NCI-H345 (cell line): ENCODE data around the gene TMEM38A.
"Not testable (repeated sequence)": the region's sequence is repeated elsewhere in the genome, so short reads cannot be mapped to it uniquely, and the experiment has no call there.

ENCODE experiments used
- DNase-seq: peaks from one replicate; lab custom pipeline; 2025; lab: John Stamatoyannopoulos, UW

Gene TMEM38A

GRCh38 chr19:16637535-16637934 is 23.4 kb upstream of the TMEM38A start:
- DNase-seq, result no peak

GRCh38 chr19:16638666-16639065 is 22.3 kb upstream of the TMEM38A start:
- no peak for DNase-seq

GRCh38 chr19:16640951-16641350 is 20.0 kb upstream of the TMEM38A start:
- DNase-seq, result no peak

DNA sequence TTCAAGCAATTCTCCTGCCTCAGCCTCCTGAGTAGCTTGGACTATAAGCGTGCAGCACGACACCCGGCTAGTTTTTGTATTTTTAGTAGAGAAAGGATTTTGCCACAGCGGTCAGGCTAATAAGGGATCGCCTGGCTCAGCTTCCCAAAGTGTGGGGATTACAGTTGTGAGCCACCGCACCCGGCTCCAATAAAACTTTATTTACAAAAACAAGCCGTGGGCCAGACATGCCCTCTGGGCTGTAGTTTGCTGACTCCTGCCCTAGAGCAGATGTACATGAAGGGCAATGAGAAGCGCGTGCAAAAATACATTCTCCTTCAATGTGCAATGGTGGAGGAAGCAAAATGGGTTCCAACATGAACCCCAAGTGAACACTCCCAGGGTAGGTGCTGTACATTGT is 19.2 kb upstream of the TMEM38A start:
- no peak for DNase-seq

GRCh38 chr19:16645140-16645539 is 15.8 kb upstream of the TMEM38A start:
- no peak for DNase-seq

- peak; percentile 59 for DNase-seq
Measured at GRCh38 chr19:16649734-16650133, 11.2 kb upstream of the TMEM38A start.

DNA sequence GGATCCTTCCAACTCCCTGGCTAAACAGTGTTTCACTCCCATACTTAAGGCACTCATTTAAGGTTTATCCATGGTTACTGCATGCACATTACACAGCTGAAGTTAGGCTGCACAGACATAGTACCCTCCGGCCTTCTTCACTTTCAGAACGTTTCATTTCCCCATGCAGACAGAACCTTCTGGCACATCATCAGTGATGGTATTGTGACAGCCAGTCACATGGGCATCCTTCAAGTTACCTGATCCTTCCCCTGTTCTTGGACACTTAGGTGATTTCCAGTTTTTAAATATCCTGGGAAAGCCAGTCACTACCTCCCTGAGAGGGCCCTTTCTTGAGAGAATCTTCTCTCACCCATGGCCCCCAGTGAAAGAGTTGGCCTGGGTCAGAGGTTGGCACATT is 10.1 kb upstream of the TMEM38A start:
- no peak for DNase-seq

DNA sequence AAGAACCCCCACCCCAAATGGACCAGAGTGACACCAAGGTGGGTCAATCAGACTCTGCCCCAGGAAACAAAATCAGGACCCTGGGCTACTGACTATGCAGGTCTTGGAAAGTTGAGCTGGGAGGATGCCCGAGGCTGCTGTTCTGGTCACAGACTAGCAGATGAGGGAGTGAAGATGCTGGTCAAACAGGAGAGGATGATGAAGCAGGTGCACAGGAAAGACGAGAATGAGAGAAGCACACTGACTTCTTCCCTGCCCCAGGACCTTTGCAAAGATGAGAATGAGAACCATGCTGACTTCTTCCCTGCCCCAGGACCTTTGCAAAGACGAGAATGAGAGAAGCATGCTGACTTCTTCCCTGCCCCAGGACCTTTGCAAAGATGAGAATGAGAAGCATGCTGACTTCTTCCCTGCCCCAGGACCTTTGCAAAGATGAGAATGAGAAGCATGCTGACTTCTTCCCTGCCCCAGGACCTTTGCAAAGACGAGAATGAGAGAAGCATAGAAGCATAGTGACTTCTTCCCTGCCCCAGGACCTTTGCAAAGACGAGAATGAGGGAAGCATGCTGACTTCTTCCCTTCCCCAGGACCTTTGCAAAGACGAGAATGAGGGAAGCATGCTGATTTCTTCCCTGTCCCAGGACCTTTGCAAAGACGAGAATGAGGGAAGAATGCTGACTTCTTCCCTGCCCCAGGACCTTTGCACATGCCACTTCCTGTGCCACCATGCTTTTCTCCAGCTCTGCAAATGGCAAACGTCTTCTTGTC is 9.3 kb upstream of the TMEM38A start:
- not testable (repeated sequence) for DNase-seq

- DNase-seq, result no peak
Measured at GRCh38 chr19:16652854-16653253, 8.1 kb upstream of the TMEM38A start.

- DNase-seq, result no peak
Measured at GRCh38 chr19:16654140-16654539, 6.8 kb upstream of the TMEM38A start.

GRCh38 chr19:16654627-16655026 is 6.3 kb upstream of the TMEM38A start:
- DNase-seq, result no peak

DNA sequence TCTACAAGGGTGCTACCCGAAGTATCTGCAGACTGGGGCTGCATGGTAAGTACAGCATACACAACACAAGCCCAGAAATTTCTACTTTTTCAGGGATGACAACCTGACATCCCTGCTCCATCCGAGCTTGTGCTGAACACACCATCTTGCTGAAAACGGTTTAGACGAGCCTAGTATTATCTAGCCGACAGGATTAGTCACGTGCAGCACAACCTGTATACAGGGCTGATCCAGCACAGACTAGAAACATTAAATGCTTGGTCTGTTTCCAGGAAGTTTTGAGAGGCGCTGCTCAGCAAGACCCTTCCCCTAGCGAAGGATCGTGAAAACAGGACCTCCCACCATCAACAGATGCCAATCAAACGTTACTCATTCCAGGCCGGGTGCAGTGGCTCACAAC is 5.2 kb upstream of the TMEM38A start:
- DNase-seq, result no peak

GRCh38 chr19:16657384-16657783 is 3.6 kb upstream of the TMEM38A start:
- DNase-seq, result no peak

DNA sequence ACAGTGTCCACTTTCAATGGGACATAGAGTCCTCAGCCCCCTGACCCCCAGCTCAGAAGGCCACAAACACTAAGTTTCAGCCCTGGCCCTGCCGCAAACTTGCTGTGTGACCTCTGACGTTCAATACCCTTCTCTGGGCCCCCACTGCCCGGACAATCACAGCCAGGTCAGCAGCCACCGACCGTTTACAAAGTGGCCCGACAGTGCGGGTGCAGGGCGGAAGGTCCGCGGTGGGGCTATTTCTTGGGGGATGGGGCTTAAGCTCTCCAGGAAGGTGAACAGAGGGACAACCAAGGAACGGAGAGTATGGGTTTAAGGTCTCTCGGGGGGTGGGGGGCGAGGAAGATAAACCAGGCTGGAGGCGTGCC is 1.5 kb upstream of the TMEM38A start:
- DNase-seq, result no peak

- DNase-seq, result peak; percentile 97
Measured at GRCh38 chr19:16659832-16660708, 869 bp upstream of the TMEM38A start, which contains the start of gene SMIM7. Gene SMIM7 (minus strand): TSS chr19:16660144. CDS start chr19:16660110, 34 bp downstream.

DNA sequence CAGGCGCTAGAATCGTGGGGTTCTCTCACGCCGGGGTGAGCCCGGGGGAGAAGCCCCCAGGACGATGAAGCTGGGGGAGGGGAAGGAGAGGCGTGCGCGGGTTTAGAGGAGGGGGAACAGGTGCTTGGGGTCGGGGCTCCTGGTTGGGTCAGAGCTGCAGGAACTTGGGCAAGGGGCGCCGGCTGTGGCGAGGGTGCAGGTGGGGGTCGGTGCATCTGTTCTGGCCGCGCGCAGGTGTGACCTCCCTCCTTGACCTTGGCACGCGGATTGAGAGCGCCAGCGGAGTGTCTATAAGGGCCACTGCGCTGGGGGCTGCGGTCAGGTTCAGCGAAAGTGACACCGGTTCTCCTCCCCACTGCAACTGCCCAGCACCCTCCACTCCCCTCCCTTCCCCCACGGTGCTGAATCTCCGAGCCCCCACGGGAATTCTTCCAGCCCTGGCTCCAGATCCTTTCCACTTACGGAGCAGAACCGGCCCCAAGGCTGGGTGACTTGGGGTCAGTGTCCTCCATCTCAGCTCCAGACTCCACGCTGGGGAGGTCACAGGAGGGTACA is 618 bp downstream of the TMEM38A start:
- no peak for DNase-seq

DNA sequence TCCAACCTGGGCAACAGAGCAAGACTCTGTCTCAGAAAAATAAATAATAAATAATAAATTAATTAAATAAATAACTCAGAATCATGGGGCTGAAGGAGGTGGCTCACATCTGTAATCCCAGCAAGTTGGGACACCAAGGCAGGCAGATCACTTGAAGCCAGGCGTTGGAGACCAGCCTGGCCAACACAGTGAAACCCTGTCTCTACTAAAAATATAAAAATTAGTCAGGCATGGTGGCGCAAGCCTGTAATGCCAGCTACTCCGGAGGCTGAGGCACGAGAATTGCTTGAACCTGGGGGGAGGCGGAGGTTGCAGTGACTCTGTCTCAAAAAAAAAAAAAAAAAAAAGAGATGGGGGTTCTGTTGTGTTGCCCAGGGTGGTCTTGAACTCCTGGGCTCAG is 7.2 kb downstream of the TMEM38A start:
- DNase-seq, result no peak

GRCh38 chr19:16668702-16669101 is 7.8 kb downstream of the TMEM38A start:
- DNase-seq, result not testable (repeated sequence)

- no peak for DNase-seq
Measured at GRCh38 chr19:16670291-16670690, 9.4 kb downstream of the TMEM38A start.

DNA sequence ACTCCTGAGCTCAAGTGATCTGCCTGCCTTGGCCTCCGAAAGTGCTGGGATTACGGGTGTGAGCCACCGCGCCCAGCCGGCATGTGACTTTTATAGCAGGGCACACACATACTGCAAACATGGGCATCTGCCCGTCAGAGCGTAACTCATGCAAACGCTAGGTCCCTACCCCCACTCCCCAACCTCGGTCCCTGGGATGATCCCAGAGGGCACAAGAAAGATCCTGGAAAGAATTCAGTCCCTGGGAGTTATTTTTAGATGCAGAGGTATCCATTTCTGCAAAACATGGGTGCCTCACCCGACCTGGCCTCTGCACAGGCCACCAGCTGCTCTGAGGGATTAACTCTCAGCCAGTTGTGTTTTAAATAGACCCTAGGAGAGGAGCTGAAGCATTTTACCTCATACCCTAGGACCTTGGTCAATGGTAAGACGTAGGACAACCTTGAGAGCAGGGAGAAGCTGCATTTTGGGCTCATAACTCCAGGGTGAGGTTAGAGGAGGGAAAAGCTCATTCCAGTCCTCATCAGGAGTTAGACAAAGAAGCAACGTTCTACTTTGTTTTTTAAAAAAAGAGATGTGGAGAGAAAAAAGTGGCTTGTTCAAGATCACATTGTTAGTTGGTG is 10.8 kb downstream of the TMEM38A start:
- DNase-seq, result no peak

DNA sequence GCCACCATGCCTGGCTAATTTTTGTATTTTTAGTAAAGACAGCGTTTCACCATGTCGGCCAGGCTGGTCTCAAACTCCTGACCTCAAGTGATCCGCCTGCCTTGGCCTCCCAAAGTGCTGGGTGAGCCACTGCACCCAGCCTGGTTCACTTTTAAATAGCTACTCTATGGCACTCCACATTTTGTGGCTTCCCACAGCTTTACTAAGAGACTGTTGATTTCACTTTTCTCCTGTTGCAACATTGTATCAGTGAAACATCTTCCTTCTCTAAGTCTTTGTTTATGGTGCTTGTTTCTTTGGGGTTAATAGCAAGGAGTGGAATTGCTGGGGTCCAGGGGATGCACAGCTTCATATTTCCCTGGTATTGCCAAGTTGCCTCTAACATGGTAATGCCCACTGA is 12.3 kb downstream of the TMEM38A start:
- no peak for DNase-seq

- not testable (repeated sequence) for DNase-seq
Measured at GRCh38 chr19:16673839-16674238, 12.9 kb downstream of the TMEM38A start.
